ENCODE measurements around the gene TMEM219.
"Not testable (repeated sequence)": the region's sequence is repeated elsewhere in the genome, so short reads cannot be mapped to it uniquely, and the experiment has no call there.

TMEM219 gene

GRCh38 chr16:30017937-30018336 is 56.1 kb downstream of the TMEM219 start:
- not testable (repeated sequence) for H3K18ac ChIP-seq (ENCODE audit: low read length); H4K91ac ChIP-seq (ENCODE audit: low read depth, low read length, poor library complexity); DNase-seq (ENCODE audit: low spot score); H2BK5ac ChIP-seq (ENCODE audit: low read length); H3K4ac ChIP-seq (ENCODE audit: low read length); H3K27me3 ChIP-seq (ENCODE audit: control insufficient read depth in 3 of 3, insufficient read depth in 3 of 3, low read depth in 1 of 3, low read length in 3 of 3); H3K4me3 ChIP-seq (ENCODE audit: low read length in 2 of 2); H3K14ac ChIP-seq (ENCODE audit: low read length); H3K36me3 ChIP-seq (replicated peaks in 1 of 2; ENCODE audit: control insufficient read depth in 2 of 2, insufficient read depth in 2 of 2, low read length in 2 of 2); H3K79me1 ChIP-seq (ENCODE audit: low read depth, low read length); H2BK120ac ChIP-seq (ENCODE audit: low read depth, low read length); H2AK5ac ChIP-seq (ENCODE audit: low read depth, low read length); H3K23ac ChIP-seq (ENCODE audit: low read depth, low read length, poor library complexity); H2BK15ac ChIP-seq (ENCODE audit: low read length); H3K4me2 ChIP-seq (ENCODE audit: insufficient read depth, low read length, poor library complexity, severe bottlenecking); H3K9me3 ChIP-seq (replicated peaks in 1 of 2; ENCODE audit: control insufficient read depth in 2 of 2, insufficient read depth in 1 of 2, low read depth in 1 of 2, low read length in 2 of 2); H3K9ac ChIP-seq (ENCODE audit: low read depth, low read length, poor library complexity); H2BK12ac ChIP-seq (ENCODE audit: low read length); H4K8ac ChIP-seq (ENCODE audit: low read depth, low read length); H2AFZ ChIP-seq (ENCODE audit: low read length); H3K4me1 ChIP-seq (ENCODE audit: control insufficient read depth in 2 of 2, insufficient read depth in 1 of 2, low read depth in 1 of 2, low read length in 2 of 2); H3K27ac ChIP-seq (replicated peaks; ENCODE audit: low read length)
- WGBS, 2 donors (ENCODE audit: extremely low coverage in 2 of 2, insufficient read length in 2 of 2, insufficient replicate concordance in 1 of 2) = no CpG with 5 or more reads among the region's 4 CpGs

DNA sequence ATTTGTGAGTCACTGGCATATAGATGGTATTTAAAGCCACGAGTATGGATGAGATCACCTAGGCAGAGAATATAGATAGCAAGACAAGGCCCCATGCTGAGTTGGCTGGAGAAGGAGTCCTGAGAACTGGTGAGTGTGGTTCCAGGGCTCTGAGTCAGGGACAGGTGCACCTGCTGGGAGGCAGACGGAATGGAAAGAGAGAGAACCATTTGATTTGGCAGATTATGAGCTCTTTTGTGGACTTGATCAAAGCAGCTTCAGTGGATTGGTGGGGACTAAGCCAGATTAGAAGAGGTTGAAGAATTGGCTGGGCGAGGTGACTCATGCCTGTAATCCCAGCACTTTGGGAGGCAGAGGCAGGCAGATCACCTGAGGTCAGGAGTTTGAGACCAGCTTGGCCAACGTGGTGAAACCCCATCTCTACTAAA is 56.9 kb downstream of the TMEM219 start:
- H4K91ac ChIP-seq (ENCODE audit: low read depth, low read length, poor library complexity) = no peak overlapping the region
- H2BK120ac ChIP-seq (ENCODE audit: low read depth, low read length) = no peak overlapping the region
- no peak overlapping the region for H2AK5ac ChIP-seq (ENCODE audit: low read depth, low read length)
- no peak overlapping the region for H4K8ac ChIP-seq (ENCODE audit: low read depth, low read length)
- H3K36me3 ChIP-seq (replicated peaks in 1 of 2; ENCODE audit: control insufficient read depth in 2 of 2, insufficient read depth in 2 of 2, low read length in 2 of 2) = no peaks in the 10 kb centered on the region
- H3K14ac ChIP-seq (ENCODE audit: low read length) = no peak overlapping the region
- H3K27ac ChIP-seq (replicated peaks; ENCODE audit: low read length) = no peak overlapping the region
- peaks cover 0 to 4% of the 10 kb centered on the region in 2 donors for H3K4me1 ChIP-seq (ENCODE audit: control insufficient read depth in 2 of 2, insufficient read depth in 1 of 2, low read depth in 1 of 2, low read length in 2 of 2)
- peaks cover 4% of the 10 kb centered on the region for H3K79me1 ChIP-seq (ENCODE audit: low read depth, low read length)
- H2BK12ac ChIP-seq (ENCODE audit: low read length) = no peak overlapping the region
- H3K18ac ChIP-seq (ENCODE audit: low read length) = no peak overlapping the region
- no peaks in the 10 kb centered on the region for H3K9me3 ChIP-seq (replicated peaks in 1 of 2; ENCODE audit: control insufficient read depth in 2 of 2, insufficient read depth in 1 of 2, low read depth in 1 of 2, low read length in 2 of 2)
- no peak overlapping the region for H3K4ac ChIP-seq (ENCODE audit: low read length)
- H3K9ac ChIP-seq (ENCODE audit: low read depth, low read length, poor library complexity) = no peak overlapping the region
- H2AFZ ChIP-seq (ENCODE audit: low read length) = no peak overlapping the region
- no CpG with 5 or more reads among the region's 4 CpGs for WGBS, 2 donors (ENCODE audit: extremely low coverage in 2 of 2, insufficient read length in 2 of 2, insufficient replicate concordance in 1 of 2)
- H3K4me2 ChIP-seq (ENCODE audit: insufficient read depth, low read length, poor library complexity, severe bottlenecking) = no peak overlapping the region
- no peak overlapping the region for H2BK15ac ChIP-seq (ENCODE audit: low read length)
- H3K23ac ChIP-seq (ENCODE audit: low read depth, low read length, poor library complexity) = no peak overlapping the region
- H3K27me3 ChIP-seq (ENCODE audit: control insufficient read depth in 3 of 3, insufficient read depth in 3 of 3, low read depth in 1 of 3, low read length in 3 of 3) = peaks cover 0 to 4% (median 0%) of the 10 kb centered on the region in 3 experiments
- H2BK5ac ChIP-seq (ENCODE audit: low read length) = no peak overlapping the region
- DNase-seq (ENCODE audit: low spot score) = no peak
- no peak overlapping the region for H3K4me3 ChIP-seq (ENCODE audit: low read length in 2 of 2)
